GM18499 (cell line): Measurements from ENCODE around the gene DENND2A.
"Not testable (repeated sequence)": the region's sequence is repeated elsewhere in the genome, so short reads cannot be mapped to it uniquely, and the experiment has no call there.

Experiments used
- ATAC-seq: cut with Tn5 transposase; IDR thresholded peaks from one replicate; pipeline ENCODE4 v1.9.1; 2021; ENCODE audit warnings: moderate number of reproducible peaks; ENCODE audit not compliant: insufficient read depth, unreplicated experiment

Gene DENND2A, protein sequence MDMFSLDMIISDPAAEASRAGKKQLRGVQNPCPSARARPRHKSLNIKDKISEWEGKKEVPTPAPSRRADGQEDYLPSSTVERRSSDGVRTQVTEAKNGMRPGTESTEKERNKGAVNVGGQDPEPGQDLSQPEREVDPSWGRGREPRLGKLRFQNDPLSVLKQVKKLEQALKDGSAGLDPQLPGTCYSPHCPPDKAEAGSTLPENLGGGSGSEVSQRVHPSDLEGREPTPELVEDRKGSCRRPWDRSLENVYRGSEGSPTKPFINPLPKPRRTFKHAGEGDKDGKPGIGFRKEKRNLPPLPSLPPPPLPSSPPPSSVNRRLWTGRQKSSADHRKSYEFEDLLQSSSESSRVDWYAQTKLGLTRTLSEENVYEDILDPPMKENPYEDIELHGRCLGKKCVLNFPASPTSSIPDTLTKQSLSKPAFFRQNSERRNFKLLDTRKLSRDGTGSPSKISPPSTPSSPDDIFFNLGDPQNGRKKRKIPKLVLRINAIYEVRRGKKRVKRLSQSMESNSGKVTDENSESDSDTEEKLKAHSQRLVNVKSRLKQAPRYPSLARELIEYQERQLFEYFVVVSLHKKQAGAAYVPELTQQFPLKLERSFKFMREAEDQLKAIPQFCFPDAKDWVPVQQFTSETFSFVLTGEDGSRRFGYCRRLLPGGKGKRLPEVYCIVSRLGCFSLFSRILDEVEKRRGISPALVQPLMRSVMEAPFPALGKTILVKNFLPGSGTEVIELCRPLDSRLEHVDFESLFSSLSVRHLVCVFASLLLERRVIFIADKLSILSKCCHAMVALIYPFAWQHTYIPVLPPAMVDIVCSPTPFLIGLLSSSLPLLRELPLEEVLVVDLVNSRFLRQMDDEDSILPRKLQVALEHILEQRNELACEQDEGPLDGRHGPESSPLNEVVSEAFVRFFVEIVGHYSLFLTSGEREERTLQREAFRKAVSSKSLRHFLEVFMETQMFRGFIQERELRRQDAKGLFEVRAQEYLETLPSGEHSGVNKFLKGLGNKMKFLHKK

DNA sequence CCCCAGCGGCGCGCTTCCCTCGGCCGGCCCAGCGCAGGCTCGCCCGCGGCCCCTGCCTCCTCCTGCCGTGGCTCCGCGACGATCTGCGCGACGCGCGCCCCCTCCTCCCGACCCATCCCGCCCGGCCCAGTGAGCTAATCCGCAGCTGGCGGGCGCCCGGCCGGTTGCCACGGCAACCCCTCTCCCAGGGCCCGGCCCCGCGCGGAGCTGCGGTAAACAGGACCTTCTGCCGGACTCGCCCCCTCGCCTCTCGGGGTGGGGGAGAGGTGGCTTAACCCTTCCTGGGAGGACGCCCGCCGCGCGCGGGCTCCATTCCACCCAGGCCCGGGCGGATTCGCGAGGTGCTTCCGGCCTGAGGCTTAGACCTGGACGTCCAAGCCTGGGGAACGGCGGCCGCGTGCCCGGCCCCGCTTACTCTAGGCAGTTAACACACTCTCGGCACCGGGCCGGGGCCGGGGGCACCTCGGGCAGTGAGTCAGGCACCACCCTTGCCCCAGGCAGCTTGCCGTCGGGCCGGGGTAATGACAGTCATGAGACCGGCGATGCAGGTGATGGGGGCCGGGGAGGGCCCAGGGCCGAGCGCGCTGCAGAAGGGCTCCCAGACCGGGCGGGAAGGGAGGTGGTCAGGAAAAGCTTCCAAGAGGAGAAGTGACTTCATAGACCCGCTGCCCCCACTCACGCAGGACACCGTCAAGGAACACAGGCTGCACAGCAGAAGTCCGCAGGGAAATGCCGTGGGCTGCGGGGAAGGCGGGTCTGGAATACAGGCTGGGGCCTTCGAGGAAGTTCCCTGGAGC, at the start of gene DENND2A:
Gene DENND2A, minus strand, starts transcription at position 87 of the 797 bp plus-strand sequence. CDS start 38,416 bp downstream, outside the sequence.
- no peak for ATAC-seq

DNA sequence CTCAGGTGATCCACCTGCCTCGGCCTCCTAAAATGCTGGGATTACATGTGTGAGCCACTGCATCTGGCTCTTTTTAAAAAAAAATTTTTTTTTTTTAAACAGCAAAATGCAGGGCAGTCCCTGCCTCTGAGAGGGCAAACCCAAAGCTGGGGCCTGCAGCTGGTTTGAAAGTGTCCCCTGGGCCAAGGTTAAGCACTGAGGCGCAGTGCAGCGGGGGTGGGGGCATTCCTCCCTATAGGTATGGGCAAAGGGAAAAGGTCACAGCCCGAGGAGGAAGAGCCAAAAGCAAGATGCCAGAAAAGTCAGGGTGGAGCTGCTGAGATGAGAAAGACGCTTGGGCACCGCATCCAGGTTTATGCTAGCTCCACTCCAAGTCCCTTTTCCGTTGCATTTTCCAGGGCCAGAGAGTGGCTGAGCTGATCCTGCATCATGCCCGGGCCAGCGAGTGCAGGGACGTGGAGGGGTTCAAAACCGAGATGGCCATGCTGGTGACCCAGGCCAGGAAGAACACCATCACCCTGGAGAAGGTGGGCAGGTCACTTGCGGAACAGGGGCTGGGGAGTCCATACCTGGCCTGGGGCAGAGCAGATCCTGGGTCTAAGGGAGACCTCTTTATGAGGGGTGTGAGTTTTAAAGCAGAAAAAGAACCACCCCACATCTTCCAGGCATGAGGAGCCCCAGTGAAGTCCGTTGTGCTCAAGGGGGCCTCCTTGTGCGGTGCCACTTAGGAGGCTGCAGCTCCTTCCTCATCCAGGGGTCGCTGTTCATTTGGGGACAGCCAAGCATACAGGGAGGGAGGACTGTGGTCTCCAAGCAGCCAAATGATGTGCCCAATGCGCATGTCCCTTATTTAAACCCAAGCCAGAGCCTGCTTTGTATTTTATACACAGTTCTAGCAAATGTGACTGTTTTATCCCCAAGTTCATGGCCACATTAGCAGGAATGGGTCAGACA, 48.9 kb upstream of the DENND2A start:
- ATAC-seq = no peak

DNA sequence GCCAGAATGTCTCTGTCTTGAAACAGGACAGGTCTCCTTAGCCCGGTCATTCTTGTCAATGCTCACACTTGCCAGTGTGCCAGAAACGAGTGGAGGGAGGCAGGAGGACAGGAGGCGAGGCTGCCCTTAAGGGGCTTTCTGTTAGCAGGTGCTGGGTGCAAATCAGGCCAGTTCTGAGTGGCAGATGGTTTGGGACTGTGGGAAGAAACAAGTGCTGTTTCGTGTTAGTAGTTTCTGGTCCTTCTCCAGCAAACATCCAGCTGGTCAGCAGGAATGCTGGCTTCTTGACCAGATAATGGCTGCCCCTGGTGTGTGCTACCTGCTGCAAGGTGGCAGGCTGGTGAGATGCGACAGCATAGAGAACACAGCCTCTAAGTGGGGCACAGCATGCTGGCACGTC, 47.7 kb upstream of the DENND2A start:
- ATAC-seq = no peak

GRCh38 chr7:140686921-140687320, 46.3 kb upstream of the DENND2A start:
- no peak for ATAC-seq

DNA sequence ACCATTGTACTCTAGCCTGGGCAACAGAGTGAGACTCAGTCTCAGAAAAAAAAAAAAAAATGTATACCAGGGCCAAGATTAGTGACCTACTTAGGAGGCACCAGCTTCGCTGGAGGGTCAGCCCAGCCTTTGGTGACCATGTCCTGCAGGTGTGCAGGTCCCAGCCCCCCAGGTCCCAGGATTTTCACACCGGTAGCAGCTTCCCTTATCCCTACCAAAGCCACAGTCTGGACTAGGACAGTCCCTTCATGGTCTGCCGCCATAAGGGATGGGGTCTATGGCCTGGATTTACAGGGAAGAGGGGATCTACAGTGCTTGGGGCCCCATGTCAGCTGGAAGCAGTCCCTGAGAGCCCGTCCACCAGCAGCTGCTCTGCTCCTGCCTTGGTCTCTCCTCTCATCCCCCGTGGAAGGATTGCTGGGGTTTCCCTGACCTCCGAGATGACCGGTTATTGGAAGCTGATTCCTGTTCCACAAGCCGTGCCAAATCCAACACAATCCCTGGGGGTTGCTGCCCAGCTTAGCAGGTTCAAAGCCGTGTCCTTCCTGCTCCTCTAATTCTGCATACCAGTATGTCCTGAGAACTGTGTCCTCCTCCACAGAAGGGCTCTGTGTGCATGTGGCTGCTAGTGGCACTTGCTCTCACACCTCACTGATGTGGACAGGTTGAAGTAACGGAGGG, 44.9 kb upstream of the DENND2A start:
- ATAC-seq = no peak

- no peak for ATAC-seq
Observed at GRCh38 chr7:140684066-140684950, 43.7 kb upstream of the DENND2A start.

DNA sequence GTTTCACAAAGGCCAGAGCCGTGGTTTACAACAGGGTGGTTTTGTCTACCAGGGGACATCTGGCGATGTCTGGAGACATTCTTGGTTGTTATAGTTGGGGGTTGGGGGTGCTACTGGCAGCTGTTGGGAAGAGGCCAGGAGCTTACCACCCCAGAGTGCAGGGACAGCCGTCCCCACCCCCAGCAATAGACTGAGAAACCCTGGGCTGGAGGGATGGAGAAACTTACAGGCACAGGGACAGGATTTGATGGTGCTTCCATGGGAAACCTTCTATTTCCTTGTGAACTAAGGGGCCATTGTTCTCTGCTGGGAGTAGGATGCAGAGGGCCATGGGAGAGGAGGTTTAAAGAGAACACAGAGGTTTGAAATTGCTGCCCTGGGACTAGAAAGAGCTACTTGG, 43.0 kb upstream of the DENND2A start:
- ATAC-seq = no peak

GRCh38 chr7:140681766-140682165, 41.2 kb upstream of the DENND2A start:
- no peak for ATAC-seq

- no peak for ATAC-seq
Observed at GRCh38 chr7:140680886-140681285, 40.3 kb upstream of the DENND2A start.

- ATAC-seq = no peak
Observed at GRCh38 chr7:140679186-140679585, 38.6 kb upstream of the DENND2A start.

GRCh38 chr7:140678816-140679130, 38.2 kb upstream of the DENND2A start:
- no peak for ATAC-seq

GRCh38 chr7:140678081-140678815, 37.6 kb upstream of the DENND2A start:
- ATAC-seq = no peak

DNA sequence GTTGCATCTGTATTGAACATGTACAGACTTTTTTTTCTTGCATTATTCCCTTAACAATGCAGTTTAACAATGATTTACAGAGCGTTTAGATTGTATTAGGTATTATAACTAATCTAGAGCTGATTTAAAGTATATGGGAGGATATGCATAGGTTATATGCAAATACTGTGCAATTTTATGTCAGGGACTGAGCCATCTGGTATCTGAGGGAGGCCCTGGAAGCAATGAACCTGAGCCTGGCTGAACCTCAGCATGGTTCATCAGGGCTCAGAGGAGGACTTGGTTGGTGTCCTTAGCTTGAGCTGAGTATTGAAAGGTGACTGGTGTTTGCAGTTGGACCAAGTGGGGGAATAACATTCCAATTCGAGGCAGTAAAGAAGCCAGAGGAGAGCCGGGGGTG, 36.9 kb upstream of the DENND2A start:
- ATAC-seq = no peak

DNA sequence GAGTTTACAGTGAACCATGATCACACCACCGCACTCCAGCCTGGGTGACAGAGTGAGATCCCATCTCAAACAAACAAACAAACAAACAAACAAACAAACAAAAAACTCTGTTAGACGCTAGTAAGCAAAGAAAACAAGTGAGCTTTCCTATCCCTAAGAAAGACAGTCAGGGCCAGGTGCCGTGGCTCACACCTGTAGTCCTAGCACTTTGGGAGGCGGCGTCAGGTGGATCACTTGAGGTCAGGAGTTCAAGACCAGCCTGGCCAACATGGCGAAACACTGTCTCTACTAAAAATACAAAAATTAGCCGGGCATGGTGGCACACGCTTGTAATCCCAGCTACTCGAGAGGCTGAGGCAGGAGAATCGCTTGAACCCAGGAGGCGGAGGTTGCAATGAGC, 36.3 kb upstream of the DENND2A start:
- not testable (repeated sequence) for ATAC-seq

DNA sequence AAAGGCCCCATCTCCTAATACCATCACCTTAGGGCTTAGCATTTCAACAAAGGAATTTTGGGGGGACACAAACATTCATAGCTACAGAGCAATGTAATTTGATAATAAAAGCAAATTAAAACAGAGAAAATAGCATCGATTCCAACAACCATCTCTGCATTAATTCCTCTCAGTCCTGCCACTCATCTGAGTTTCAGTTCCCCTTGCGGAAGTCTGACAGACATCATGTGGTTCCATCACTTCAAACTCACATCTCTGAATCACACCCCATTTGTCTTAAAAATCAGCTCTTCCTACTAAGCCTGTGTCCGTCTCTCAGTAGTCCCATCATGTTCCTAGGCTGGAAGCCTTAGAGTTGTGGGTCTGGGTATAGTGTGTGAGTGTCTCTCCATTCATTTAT, 35.7 kb upstream of the DENND2A start:
- ATAC-seq = peak; percentile 36

GRCh38 chr7:140675726-140676125, 35.1 kb upstream of the DENND2A start:
- no peak for ATAC-seq
